ENCODE measurements around the gene TJP3.

GRCh38 chr19:3730457-3730958 is 22.3 kb downstream of the TJP3 start:
- TF ChIP-seq POLR2A (IDR thresholded peaks at IDR 0.05; ENCODE audit: low read depth): no peak
- TF ChIP-seq, protein P1, sequence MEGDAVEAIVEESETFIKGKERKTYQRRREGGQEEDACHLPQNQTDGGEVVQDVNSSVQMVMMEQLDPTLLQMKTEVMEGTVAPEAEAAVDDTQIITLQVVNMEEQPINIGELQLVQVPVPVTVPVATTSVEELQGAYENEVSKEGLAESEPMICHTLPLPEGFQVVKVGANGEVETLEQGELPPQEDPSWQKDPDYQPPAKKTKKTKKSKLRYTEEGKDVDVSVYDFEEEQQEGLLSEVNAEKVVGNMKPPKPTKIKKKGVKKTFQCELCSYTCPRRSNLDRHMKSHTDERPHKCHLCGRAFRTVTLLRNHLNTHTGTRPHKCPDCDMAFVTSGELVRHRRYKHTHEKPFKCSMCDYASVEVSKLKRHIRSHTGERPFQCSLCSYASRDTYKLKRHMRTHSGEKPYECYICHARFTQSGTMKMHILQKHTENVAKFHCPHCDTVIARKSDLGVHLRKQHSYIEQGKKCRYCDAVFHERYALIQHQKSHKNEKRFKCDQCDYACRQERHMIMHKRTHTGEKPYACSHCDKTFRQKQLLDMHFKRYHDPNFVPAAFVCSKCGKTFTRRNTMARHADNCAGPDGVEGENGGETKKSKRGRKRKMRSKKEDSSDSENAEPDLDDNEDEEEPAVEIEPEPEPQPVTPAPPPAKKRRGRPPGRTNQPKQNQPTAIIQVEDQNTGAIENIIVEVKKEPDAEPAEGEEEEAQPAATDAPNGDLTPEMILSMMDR (IDR thresholded peaks at IDR 0.05): no peak

Data from esophagus muscularis mucosa (tissue), 3 donors.